OCI-LY7 (cell line): ENCODE measurements around the gene GRAMD2A. TPM values are rescaled to one million over a fixed set of nuclear protein-coding genes. Genes with fewer than 3 reads are reported as not detected.

Experiments used
- BruUV-seq: library from RNA; stranded (reverse); fragments of 400-500 nt; replicated peaks from 2 replicates; lab custom pipeline; 2021; lab: Mats Ljungman, UMichigan
- CTCF ChIA-PET: fragments of 300-600 bp; sonication (Branson Sonifier 250); formaldehyde crosslinking; loops from one replicate; lab custom pipeline; 2022; ENCODE audit warnings: antibody characterized with exemption; ENCODE audit not compliant: unreplicated experiment; lab: Charles Lee
- POLR2A ChIA-PET: fragments of 300-600 bp; sonication (Branson Sonifier 250); formaldehyde crosslinking; loops from one replicate; lab custom pipeline; 2022; ENCODE audit warnings: antibody characterized with exemption; lab: Charles Lee
- DNase-seq: peaks from one replicate; pipeline ENCODE4 v3.0.0-alpha.2; 2015; ENCODE audit warnings: low spot score
- H2AFZ ChIP-seq: fragments of 200-600 bp; sonication (generic), shearing (Covaris generic); 2 replicates; pipeline ENCODE4 v1.6.1; 2014; ENCODE audit warnings: mild to moderate bottlenecking, antibody characterized with exemption, low read length, moderate library complexity
- H3K27ac ChIP-seq: fragments of 200-600 bp; sonication (generic); 2 replicates; pipeline ENCODE4 v1.5.1; 2014; ENCODE audit warnings: mixed run types, low read depth, mild to moderate bottlenecking, moderate library complexity, low read length, inconsistent platforms; ENCODE audit not compliant: poor library complexity, severe bottlenecking
- H3K36me3 ChIP-seq: fragments of 200-600 bp; sonication (generic); 2 replicates; pipeline ENCODE4 v1.6.1; 2014; ENCODE audit warnings: mild to moderate bottlenecking, antibody characterized with exemption, low read length, moderate library complexity, mixed read lengths; ENCODE audit not compliant: insufficient read depth
- H3K4me1 ChIP-seq: fragments of 200-600 bp; sonication (generic); 2 replicates; pipeline ENCODE4 v1.5.1; 2014; ENCODE audit warnings: mild to moderate bottlenecking, low read length; ENCODE audit not compliant: insufficient read depth, poor library complexity, severe bottlenecking
- H3K4me2 ChIP-seq: fragments of 200-600 bp; sonication (generic); 2 replicates; pipeline ENCODE4 v1.6.1; 2014; ENCODE audit warnings: mild to moderate bottlenecking, low read length
- H3K4me3 ChIP-seq: fragments of 200-600 bp; sonication (generic); 2 replicates; pipeline ENCODE4 v1.5.1; 2014; ENCODE audit warnings: mild to moderate bottlenecking, low read depth, low read length; ENCODE audit not compliant: poor library complexity, severe bottlenecking
- H3K79me2 ChIP-seq: fragments of 200-600 bp; sonication (generic); 2 replicates; pipeline ENCODE4 v1.6.1; 2016; ENCODE audit warnings: low read depth, mild to moderate bottlenecking, low read length, moderate library complexity, mixed read lengths; ENCODE audit not compliant: insufficient read depth
- H3K9me2 ChIP-seq: fragments of 200-600 bp; sonication (generic); 2 replicates; pipeline ENCODE4 v1.6.1; 2016; ENCODE audit warnings: mild to moderate bottlenecking, low read length, mixed read lengths; ENCODE audit not compliant: insufficient read depth
- H3K9me3 ChIP-seq: fragments of 200-600 bp; sonication (generic); 2 replicates; pipeline ENCODE4 v1.6.1; 2014; ENCODE audit warnings: mild to moderate bottlenecking, mixed run types, low read length, mixed read lengths
- H4K20me1 ChIP-seq: fragments of 200-600 bp; sonication (generic); 2 replicates; pipeline ENCODE4 v1.6.1; 2014; ENCODE audit warnings: mild to moderate bottlenecking, antibody characterized with exemption, low read length, moderate library complexity, mixed read lengths; ENCODE audit not compliant: insufficient read depth
- EZH2phosphoT487 ChIP-seq: fragments of 200-600 bp; sonication (generic); IDR thresholded peaks from 2 replicates; pipeline ENCODE4 v1.6.1; 2018; ENCODE audit warnings: low read depth, borderline replicate concordance, mild to moderate bottlenecking, mixed run types, antibody characterized with exemption, low read length, moderate library complexity, mixed read lengths
- intact Hi-C: fragments of 100-400 bp; cut with micrococcal nuclease; formaldehyde crosslinking; loops from one replicate; pipeline ENCODE4 v1.10.0; 2022; ENCODE audit not compliant: unreplicated experiment
- total RNA-seq, 2 experiments: library from RNA; depleted of rRNA in 1 of 2; stranded (reverse); fragments of >200 nt in 1 of 2; shearing (Covaris generic) in 1 of 2; gene quantifications; 2 replicates each; pipeline ENCODE4 v1.2.3, GENCODE V29; 2014 to 2022
- TF ChIP-seq, protein P1 (sequence below): fragments of 200-600 bp; sonication (generic); conservative IDR thresholded peaks from 2 replicates; pipeline ENCODE4 v1.5.1; 2014; ENCODE audit warnings: mild to moderate bottlenecking, antibody characterized with exemption, low read length, moderate library complexity, mixed read lengths

The GRAMD2A gene
- total RNA-seq, 2 experiments from 2014 or later = not detected

DNA sequence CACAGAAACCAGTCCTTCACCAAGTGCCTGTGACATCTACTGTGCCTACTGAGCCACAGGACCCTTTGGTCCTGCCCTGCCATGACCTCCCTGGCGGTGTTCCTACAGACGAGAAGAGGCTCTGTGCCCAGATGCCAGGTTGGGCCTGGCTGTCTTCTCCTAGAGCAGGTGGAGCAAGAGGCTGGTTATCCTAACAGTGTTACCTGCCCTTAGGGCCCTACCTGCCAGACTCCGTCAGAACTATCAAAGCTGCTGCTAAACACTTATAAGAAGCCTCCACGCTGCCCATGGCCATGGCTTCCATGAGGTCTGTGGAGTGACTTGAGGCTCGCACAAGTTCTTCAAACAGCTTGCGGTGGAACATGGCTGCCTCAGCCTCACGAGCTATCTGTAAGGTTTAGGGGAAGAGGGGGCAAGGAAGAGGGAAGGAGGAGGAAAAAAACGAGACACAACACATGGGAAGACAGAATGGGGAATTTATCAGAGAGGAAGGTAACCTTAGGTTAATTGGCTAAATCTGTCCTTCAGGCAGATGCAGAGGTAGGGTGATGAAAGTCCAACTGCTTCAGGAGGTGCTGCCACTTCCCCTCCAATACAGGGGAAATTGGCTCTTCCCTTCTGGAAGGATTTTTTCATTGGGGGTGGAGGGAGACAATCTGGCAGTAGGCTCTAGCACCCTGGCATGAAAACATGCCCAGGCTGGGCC is 5.4 kb upstream of the GRAMD2A start:
- H3K9me2 ChIP-seq = no peaks in the 10 kb centered on the region
- ChIA-PET POLR2A (no interaction called here), CTCF (interaction anchor here (1.2 kb wide), 1 partner anchor 24 kb away, joined by 4 read pairs; no protein-coding TSS in a partner anchor)
- no peak overlapping the region for H3K4me3 ChIP-seq
- peaks cover 27% of the 10 kb centered on the region; the same call in 1 of the 2 replicates for H4K20me1 ChIP-seq
- DNase-seq = no peak
- peaks cover 100% of the 10 kb centered on the region for H3K36me3 ChIP-seq
- no peaks in the 10 kb centered on the region for H3K79me2 ChIP-seq
- H3K9me3 ChIP-seq = no peaks in the 10 kb centered on the region
- no TSS peak for BruUV-seq
- H3K27ac ChIP-seq = no peak overlapping the region
- intact Hi-C loops = loop anchor here (5.0 kb wide), 1 partner anchor 54 kb away; no protein-coding TSS in a partner anchor
- TF ChIP-seq EZH2phosphoT487 = no peak
- TF ChIP-seq, protein P1, sequence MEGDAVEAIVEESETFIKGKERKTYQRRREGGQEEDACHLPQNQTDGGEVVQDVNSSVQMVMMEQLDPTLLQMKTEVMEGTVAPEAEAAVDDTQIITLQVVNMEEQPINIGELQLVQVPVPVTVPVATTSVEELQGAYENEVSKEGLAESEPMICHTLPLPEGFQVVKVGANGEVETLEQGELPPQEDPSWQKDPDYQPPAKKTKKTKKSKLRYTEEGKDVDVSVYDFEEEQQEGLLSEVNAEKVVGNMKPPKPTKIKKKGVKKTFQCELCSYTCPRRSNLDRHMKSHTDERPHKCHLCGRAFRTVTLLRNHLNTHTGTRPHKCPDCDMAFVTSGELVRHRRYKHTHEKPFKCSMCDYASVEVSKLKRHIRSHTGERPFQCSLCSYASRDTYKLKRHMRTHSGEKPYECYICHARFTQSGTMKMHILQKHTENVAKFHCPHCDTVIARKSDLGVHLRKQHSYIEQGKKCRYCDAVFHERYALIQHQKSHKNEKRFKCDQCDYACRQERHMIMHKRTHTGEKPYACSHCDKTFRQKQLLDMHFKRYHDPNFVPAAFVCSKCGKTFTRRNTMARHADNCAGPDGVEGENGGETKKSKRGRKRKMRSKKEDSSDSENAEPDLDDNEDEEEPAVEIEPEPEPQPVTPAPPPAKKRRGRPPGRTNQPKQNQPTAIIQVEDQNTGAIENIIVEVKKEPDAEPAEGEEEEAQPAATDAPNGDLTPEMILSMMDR = no peak
- H3K4me1 ChIP-seq = peaks cover 10% of the 10 kb centered on the region
- no peak overlapping the region for H2AFZ ChIP-seq
- no peak overlapping the region for H3K4me2 ChIP-seq

DNA sequence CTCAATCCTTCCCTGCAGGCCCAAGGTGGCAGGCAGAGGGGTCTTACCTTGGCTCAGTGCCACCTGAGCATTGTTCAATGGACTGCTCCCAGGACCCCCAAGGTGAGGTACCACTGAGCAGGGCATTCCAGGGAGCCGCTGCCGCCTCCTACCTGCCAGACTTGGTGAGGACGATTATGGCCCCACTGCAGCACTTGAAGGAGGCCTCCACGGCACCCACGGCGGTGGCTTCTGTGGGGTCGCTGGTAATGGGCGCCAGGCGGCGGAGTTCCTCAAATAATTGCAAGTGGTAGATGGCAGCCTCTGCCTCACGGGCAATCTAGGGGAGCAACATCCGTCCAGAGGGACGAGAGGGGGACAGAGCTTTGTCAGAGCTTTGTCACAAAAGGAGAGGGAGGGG is 4.7 kb upstream of the GRAMD2A start:
- BruUV-seq = no TSS peak
- Histone ChIP-seq H3K36me3 (peaks cover 96% of the 10 kb centered on the region), H3K9me2 (no peaks in the 10 kb centered on the region), H3K4me2 (no peak overlapping the region), H3K4me3 (no peak overlapping the region), H2AFZ (no peak overlapping the region), H3K27ac (no peak overlapping the region), H3K79me2 (no peaks in the 10 kb centered on the region), H4K20me1 (peaks cover 27% of the 10 kb centered on the region; the same call in 1 of the 2 replicates), H3K4me1 (peaks cover 10% of the 10 kb centered on the region), H3K9me3 (no peaks in the 10 kb centered on the region)
- no peak for DNase-seq
- ChIA-PET POLR2A (no interaction called here), CTCF (interaction anchor here (1.2 kb wide), 1 partner anchor 25 kb away, joined by 4 read pairs; no protein-coding TSS in a partner anchor)
- TF ChIP-seq EZH2phosphoT487 = no peak
- TF ChIP-seq, protein P1 = no peak
- intact Hi-C loops = loop anchor here (5.0 kb wide), 1 partner anchor 55 kb away; no protein-coding TSS in a partner anchor
